ENCODE results near the gene JTB. TPM values are rescaled to one million over a fixed set of nuclear protein-coding genes. Genes with fewer than 3 reads are reported as not detected.

The JTB gene
- total and polyA plus RNA-seq, 9 of the 15 experiments (the other 6 are each of a cell fraction or from before 2014, with no cell fraction given): 24.7 to 308 (median 151) TPM

DNA sequence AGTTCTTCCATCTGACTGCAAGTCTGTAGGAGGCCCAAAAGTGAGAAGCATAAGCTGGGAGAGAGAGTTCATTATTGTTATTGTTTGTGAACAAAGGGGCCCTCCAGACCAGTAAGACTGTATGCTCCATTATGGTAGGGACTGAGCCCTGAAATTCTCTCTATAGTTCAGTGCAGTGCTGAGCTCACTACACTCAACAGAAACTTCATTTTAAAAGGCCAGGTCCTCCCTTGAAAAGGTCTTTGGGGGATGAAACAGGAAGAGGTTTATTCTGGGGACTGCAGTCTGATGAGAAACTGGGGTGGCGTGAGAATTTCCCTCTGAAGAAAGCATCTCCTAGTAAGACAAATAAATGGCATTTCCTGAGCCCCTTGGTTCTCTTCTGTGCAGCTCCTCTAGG lies 49.2 kb downstream of the JTB start:
- in situ Hi-C loops (cut with MboI) (no loop called here), intact Hi-C loops (cut with micrococcal nuclease) (no loop called here)
- DNase-seq (ENCODE audit: extremely low read depth in 1 of 4, low spot score in 3 of 4) (no peak), ATAC-seq (no peak; the same call in 1 of the 3 replicates), FAIRE-seq (no peak)
- Histone ChIP-seq H3K4me1 (replicated peaks in 1 of 2; ENCODE audit: control insufficient read depth in 2 of 2, insufficient read depth in 2 of 2, low read length in 2 of 2) (peaks cover 0 to 4% of the 10 kb centered on the region in 2 experiments; a peak in 3 of 5 replicates), H3K36me3 (ENCODE audit: control insufficient read depth, insufficient read depth, low read length) (peaks cover 30% of the 10 kb centered on the region; the same call in 2 of the 3 replicates), H3K9me3 (replicated peaks; ENCODE audit: control insufficient read depth, insufficient read depth, low read depth, low read length) (no peaks in the 10 kb centered on the region), H3K79me2 (ENCODE audit: control insufficient read depth, insufficient read depth, low read length) (no peaks in the 10 kb centered on the region), H3K9ac (ENCODE audit: insufficient read depth in 1 of 2, low read depth in 2 of 2, low read length in 2 of 2) (no peak overlapping the region), H3K4me2 (ENCODE audit: insufficient read depth, low read length) (no peak overlapping the region), H3K27ac (ENCODE audit: extremely low read depth, low read depth, low read length) (no peak overlapping the region), H3K9me1 (ENCODE audit: control insufficient read depth, insufficient read depth, low read length) (no peaks in the 10 kb centered on the region), H4K20me1 (replicated peaks; ENCODE audit: control insufficient read depth, insufficient read depth, low read length) (no peaks in the 10 kb centered on the region), H3K27me3 (ENCODE audit: control insufficient read depth in 2 of 2, insufficient read depth in 2 of 2, low read length in 2 of 2) (no peaks in the 10 kb centered on the region), H2AFZ (ENCODE audit: low read depth, low read length) (no peak overlapping the region), H3K4me3 (no peak overlapping the region)
- BruUV-seq (replicated peaks): no TSS peak
- ChIA-PET POLR2A (interaction anchor here (0.6 to 1.3 kb wide), 5 partner anchors 10 to 62 kb away, joined by 3 to 5 read pairs (median 3); partner anchors contain the start of gene JTB), CTCF (ENCODE audit: low intra/inter-chr PET ratio) (no interaction called here)
- 100% methylated on average over 1 of the region's 1 CpG for WGBS (ENCODE audit: insufficient coverage, low coverage, missing lambda C conversion rate)
- TF ChIP-seq, protein P1, sequence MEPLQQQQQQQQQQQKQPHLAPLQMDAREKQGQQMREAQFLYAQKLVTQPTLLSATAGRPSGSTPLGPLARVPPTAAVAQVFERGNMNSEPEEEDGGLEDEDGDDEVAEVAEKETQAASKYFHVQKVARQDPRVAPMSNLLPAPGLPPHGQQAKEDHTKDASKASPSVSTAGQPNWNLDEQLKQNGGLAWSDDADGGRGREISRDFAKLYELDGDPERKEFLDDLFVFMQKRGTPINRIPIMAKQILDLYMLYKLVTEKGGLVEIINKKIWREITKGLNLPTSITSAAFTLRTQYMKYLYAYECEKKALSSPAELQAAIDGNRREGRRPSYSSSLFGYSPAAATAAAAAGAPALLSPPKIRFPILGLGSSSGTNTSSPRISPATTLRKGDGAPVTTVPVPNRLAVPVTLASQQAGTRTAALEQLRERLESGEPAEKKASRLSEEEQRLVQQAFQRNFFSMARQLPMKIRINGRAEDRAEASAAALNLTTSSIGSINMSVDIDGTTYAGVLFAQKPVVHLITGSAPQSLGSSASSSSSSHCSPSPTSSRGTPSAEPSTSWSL (CRISPR knock-in tag; IDR thresholded peaks at IDR 0.05; ENCODE audit: borderline replicate concordance): no peak
- no peak for TF ChIP-seq ZNF408 (CRISPR knock-in tag; IDR thresholded peaks at IDR 0.05; ENCODE audit: low read depth)
- no peak for TF ChIP-seq ZMIZ1 (IDR thresholded peaks at IDR 0.05; ENCODE audit: low read depth in 2 of 2, low read length in 2 of 2)
- TF ChIP-seq, protein P2, sequence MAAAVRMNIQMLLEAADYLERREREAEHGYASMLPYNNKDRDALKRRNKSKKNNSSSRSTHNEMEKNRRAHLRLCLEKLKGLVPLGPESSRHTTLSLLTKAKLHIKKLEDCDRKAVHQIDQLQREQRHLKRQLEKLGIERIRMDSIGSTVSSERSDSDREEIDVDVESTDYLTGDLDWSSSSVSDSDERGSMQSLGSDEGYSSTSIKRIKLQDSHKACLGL (CRISPR knock-in tag; IDR thresholded peaks at IDR 0.05; ENCODE audit: borderline replicate concordance, poor library complexity, severe bottlenecking): no peak
- TF ChIP-seq, protein P3, sequence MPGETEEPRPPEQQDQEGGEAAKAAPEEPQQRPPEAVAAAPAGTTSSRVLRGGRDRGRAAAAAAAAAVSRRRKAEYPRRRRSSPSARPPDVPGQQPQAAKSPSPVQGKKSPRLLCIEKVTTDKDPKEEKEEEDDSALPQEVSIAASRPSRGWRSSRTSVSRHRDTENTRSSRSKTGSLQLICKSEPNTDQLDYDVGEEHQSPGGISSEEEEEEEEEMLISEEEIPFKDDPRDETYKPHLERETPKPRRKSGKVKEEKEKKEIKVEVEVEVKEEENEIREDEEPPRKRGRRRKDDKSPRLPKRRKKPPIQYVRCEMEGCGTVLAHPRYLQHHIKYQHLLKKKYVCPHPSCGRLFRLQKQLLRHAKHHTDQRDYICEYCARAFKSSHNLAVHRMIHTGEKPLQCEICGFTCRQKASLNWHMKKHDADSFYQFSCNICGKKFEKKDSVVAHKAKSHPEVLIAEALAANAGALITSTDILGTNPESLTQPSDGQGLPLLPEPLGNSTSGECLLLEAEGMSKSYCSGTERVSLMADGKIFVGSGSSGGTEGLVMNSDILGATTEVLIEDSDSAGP (CRISPR knock-in tag; IDR thresholded peaks at IDR 0.05): no peak
- TF ChIP-seq TBP (optimal IDR thresholded peaks at IDR 0.05; ENCODE audit: low read depth, low read length): no peak
- TF ChIP-seq ESRRA (IDR thresholded peaks at IDR 0.05; ENCODE audit: borderline replicate concordance, low read depth): no peak
- TF ChIP-seq, protein P4, sequence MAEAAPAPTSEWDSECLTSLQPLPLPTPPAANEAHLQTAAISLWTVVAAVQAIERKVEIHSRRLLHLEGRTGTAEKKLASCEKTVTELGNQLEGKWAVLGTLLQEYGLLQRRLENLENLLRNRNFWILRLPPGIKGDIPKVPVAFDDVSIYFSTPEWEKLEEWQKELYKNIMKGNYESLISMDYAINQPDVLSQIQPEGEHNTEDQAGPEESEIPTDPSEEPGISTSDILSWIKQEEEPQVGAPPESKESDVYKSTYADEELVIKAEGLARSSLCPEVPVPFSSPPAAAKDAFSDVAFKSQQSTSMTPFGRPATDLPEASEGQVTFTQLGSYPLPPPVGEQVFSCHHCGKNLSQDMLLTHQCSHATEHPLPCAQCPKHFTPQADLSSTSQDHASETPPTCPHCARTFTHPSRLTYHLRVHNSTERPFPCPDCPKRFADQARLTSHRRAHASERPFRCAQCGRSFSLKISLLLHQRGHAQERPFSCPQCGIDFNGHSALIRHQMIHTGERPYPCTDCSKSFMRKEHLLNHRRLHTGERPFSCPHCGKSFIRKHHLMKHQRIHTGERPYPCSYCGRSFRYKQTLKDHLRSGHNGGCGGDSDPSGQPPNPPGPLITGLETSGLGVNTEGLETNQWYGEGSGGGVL (CRISPR knock-in tag; IDR thresholded peaks at IDR 0.05): no peak
- TF ChIP-seq SNIP1 (IDR thresholded peaks at IDR 0.05; ENCODE audit: low read depth): no peak
- no peak for TF ChIP-seq NFXL1 (CRISPR knock-in tag; IDR thresholded peaks at IDR 0.05)
